T-helper 1 cell treated with Interleukin-12 subunit alpha and Interleukin-12 subunit beta and Interleukin-4 antibody, amounts not matched to agents 30 ng/mL and 1 ng/mL, for 36 hours (primary cell): ENCODE data around the gene TMEM125. TPM values are rescaled to one million over a fixed set of nuclear protein-coding genes. Genes with fewer than 3 reads are reported as not detected.

Experiments used
- intact Hi-C: fragments of 100-400 bp; cut with micrococcal nuclease; formaldehyde crosslinking; loops from one replicate; pipeline ENCODE4 v1.15.1; 2024
- total RNA-seq: library from RNA; stranded (reverse); gene quantifications from 2 replicates; pipeline ENCODE4 v1.2.3, GENCODE V29; 2022

The TMEM125 gene
- total RNA-seq, result not detected in 2 replicates

GRCh38 chr1:43269627-43270375 lies at the start of gene TMEM125:
TSS of gene TMEM125 (plus strand) at chr1:43269983. CDS start at chr1:43272723, 2,740 bp downstream.
- intact Hi-C loops, result no loop called here

- intact Hi-C loops, result no loop called here
Observed at GRCh38 chr1:43220905-43221778, 48.6 kb upstream of the TMEM125 start.

DNA sequence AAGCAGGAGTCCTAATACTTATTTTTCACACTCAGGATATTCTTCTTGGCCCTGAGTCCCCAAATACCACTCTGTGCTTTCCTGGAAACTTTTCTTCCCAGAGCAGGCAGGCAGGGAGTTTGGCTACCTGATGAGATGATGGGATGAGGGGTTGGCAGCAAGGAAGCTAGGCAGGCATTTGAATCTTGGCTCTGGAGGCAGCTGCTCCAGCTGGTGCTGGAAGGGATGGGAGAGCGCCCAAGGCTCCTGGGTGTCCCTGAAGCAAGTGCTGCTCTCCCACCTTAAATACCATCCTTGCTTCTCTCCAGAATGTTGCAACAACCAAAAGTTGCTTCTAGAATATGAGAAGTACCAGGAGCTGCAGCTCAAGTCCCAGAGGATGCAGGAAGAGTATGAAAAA lies 48.0 kb upstream of the TMEM125 start:
- intact Hi-C loops, result no loop called here

GRCh38 chr1:43222879-43223278 lies 46.9 kb upstream of the TMEM125 start:
- intact Hi-C loops, result no loop called here

DNA sequence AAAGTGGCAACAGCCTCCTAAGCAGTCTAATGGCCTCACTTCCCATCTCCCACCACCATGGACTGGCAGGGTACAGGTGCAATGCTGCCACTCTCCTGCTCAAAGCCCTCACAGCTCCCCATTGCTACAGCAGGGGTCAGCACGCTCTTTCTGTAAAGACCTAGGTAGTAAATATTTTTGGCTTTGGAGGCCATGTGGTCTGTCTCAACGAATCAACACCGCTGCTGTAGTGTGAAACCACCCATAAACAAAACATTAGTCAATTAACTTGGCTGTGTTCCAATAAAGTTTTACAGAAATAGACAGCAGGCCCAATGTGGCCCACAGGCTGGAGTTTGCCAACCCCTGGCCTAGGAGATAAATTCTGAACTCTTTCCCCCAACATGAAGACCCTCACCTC lies 44.6 kb upstream of the TMEM125 start:
- intact Hi-C loops, result loop anchor here (5.0 kb wide), 2 partner anchors 72 to 327 kb away; no protein-coding TSS in a partner anchor

- intact Hi-C loops, result loop anchor here (1.0 to 5.0 kb wide), 12 partner anchors 54 to 707 kb away; partner anchors contain the start of genes CDC20, CFAP57, EBNA1BP2 and ELOVL1
Observed at GRCh38 chr1:43227143-43227764, 42.5 kb upstream of the TMEM125 start.

- intact Hi-C loops, result loop anchor here (5.0 kb wide), 2 partner anchors 67 to 322 kb away; no protein-coding TSS in a partner anchor
Observed at GRCh38 chr1:43229826-43230780, 39.7 kb upstream of the TMEM125 start.

DNA sequence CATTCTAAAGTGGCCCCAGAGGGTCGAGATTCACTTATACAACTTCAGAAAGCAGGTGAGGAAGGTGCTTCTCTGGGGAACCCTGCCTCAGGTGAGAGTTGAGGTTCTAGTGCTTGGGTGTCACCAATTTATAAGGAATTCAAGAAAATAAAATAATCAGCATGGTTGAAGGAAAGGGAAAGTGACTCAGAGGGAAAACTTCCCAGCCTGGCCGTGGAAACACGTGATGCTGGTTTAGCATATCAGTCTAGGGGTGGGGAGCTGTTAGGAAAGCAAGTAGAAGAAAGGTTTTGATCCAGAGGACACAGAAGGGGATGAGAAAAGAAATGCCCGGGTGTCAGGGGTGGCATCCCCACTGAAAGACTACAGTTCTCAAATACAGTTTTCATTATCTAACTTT lies 37.7 kb upstream of the TMEM125 start:
- intact Hi-C loops, result no loop called here

DNA sequence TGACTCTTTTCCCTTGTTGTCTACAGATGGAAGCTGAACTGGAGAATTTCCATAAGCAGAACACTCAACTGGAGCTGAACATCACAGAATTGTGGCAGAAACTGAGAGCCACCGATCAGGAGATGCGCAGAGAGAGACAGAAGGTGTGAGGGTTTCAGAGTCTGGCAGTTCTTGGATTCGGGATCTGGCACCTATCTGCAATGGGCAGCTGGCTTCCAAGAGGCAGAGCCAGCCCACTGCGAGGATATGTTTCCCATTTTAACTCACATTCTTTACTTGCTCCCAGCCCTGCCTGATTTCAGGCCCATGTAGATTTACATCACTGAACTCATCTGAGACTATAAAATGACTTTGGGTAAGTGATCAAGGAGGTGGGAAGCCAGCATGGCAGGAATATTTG lies 37.3 kb upstream of the TMEM125 start:
- intact Hi-C loops, result no loop called here

- intact Hi-C loops, result no loop called here
Observed at GRCh38 chr1:43233631-43234030, 36.2 kb upstream of the TMEM125 start.

DNA sequence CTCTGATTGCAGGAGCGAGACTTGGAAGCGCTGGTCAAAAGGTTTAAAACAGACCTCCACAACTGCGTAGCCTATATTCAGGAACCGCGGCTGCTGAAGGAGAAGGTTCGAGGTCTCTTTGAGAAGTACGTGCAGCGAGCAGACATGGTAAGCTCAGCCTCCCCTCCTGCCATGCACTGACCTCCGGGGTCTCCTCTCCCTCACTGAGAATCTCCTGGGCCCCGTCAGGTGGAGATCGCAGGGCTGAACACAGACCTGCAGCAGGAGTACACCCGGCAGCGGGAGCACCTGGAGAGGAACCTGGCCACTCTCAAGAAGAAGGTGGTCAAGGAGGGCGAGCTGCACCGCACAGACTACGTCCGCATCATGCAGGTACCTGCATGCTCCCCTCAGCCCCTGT lies 35.5 kb upstream of the TMEM125 start:
- intact Hi-C loops, result no loop called here

DNA sequence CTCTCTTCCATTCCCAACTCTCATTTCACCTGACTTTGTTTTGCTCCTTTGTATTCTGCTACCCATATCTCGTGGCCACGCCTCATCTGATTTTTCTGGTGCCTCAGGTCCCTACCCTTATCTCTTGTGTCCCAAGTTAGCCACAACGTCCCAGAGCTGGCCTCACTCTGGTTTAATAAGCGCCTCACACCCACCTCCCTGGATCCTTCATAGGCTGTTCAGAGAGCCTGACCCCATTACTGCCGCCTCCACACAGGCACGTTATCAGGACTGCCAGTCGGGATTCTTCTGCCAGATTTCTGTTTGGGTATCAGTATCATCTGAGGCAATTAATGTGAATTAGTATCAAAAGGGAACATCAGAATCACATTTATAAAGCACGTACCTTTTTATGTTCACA lies 34.7 kb upstream of the TMEM125 start:
- intact Hi-C loops, result no loop called here

GRCh38 chr1:43235451-43236121 lies 34.2 kb upstream of the TMEM125 start:
- intact Hi-C loops, result no loop called here

GRCh38 chr1:43237121-43237520 lies 32.7 kb upstream of the TMEM125 start:
- intact Hi-C loops, result no loop called here

- intact Hi-C loops, result loop anchor here (1.0 kb wide), 3 partner anchors 120 to 176 kb away; partner anchors contain the start of genes CDC20, MED8 and SZT2
Observed at GRCh38 chr1:43238085-43238484, 31.7 kb upstream of the TMEM125 start.

GRCh38 chr1:43238991-43239469 lies 30.8 kb upstream of the TMEM125 start:
- intact Hi-C loops, result loop anchor here (1.0 kb wide), 3 partner anchors 119 to 175 kb away; partner anchors contain the start of genes CDC20, MED8 and SZT2

- intact Hi-C loops, result no loop called here
Observed at GRCh38 chr1:43239484-43239883, 30.3 kb upstream of the TMEM125 start.

DNA sequence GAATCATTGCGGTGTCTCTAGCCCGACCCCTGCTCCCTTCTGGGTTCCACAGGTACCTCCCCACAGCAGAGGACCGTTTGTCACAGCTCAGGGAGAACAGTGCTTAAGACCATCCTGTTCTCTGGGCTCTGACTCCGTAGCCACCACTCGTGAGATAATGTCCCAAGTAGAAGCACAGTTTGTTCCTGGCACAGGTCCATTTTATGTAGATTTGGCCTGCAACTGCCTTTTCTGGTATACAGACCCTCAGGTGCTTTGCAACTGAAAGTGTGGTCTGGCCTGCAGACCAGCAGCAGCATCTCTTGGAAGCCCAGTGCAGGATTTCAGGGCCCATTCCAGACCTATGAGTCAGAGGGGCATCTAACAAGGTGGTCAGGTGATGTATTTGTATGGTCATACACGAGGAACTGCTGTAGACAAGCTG lies 28.4 kb upstream of the TMEM125 start:
- intact Hi-C loops, result no loop called here

- intact Hi-C loops, result no loop called here
Observed at GRCh38 chr1:43243299-43243698, 26.5 kb upstream of the TMEM125 start.
